NB4 (cell line): ENCODE data around the gene USP28.

ENCODE experiments used
- DNase-seq: peaks from one replicate; pipeline ENCODE4 v3.0.0; 2010; ENCODE audit warnings: low read depth
- H3K4me3 ChIP-seq: one replicate; pipeline ENCODE4 v1.5.1; 2011; ENCODE audit warnings: mild to moderate bottlenecking, low read depth, low read length, moderate library complexity
- MYC ChIP-seq: IDR thresholded peaks from 2 replicates; pipeline ENCODE4 v1.6.1; 2011; ENCODE audit warnings: low read depth, low read length
- POLR2A ChIP-seq: IDR thresholded peaks from 2 replicates; pipeline ENCODE4 v1.6.1; 2011; ENCODE audit warnings: mild to moderate bottlenecking; ENCODE audit not compliant: insufficient read length; ENCODE audit errors: extremely low read depth
- TF ChIP-seq, protein P1 (sequence below): IDR thresholded peaks from 2 replicates; pipeline ENCODE4 v1.6.1; 2011; ENCODE audit warnings: low read depth, low read length
- TF ChIP-seq, protein P2 (sequence below): IDR thresholded peaks from one replicate; pipeline ENCODE4 v1.5.1; 2012; ENCODE audit warnings: low read depth, low read length

Gene USP28

DNA sequence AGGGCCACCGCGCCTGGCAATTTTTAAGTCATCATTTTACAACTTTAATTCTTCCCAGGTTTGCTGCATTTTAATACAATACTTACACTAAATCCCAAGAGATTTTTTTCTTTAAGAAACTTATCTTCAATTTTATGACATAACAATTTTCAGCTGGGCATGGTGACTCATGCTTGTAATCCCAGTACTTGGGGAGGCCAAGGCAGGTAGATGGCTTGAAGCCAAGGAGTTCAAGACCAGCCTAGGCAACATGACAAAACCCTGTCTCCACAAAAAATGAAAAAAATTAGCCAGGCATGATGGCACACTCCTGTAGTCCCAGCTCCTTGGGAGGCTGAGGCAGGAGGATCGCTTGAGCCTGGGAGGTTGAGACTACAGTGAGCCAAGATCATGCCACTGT, 56.9 kb downstream of the USP28 start:
- TF ChIP-seq MYC (no peak), POLR2A (no peak)
- TF ChIP-seq, protein P1, sequence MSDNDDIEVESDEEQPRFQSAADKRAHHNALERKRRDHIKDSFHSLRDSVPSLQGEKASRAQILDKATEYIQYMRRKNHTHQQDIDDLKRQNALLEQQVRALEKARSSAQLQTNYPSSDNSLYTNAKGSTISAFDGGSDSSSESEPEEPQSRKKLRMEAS = no peak
- TF ChIP-seq, protein P2, sequence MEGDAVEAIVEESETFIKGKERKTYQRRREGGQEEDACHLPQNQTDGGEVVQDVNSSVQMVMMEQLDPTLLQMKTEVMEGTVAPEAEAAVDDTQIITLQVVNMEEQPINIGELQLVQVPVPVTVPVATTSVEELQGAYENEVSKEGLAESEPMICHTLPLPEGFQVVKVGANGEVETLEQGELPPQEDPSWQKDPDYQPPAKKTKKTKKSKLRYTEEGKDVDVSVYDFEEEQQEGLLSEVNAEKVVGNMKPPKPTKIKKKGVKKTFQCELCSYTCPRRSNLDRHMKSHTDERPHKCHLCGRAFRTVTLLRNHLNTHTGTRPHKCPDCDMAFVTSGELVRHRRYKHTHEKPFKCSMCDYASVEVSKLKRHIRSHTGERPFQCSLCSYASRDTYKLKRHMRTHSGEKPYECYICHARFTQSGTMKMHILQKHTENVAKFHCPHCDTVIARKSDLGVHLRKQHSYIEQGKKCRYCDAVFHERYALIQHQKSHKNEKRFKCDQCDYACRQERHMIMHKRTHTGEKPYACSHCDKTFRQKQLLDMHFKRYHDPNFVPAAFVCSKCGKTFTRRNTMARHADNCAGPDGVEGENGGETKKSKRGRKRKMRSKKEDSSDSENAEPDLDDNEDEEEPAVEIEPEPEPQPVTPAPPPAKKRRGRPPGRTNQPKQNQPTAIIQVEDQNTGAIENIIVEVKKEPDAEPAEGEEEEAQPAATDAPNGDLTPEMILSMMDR = no peak
- no peak overlapping the region for H3K4me3 ChIP-seq
- no peak for DNase-seq

DNA sequence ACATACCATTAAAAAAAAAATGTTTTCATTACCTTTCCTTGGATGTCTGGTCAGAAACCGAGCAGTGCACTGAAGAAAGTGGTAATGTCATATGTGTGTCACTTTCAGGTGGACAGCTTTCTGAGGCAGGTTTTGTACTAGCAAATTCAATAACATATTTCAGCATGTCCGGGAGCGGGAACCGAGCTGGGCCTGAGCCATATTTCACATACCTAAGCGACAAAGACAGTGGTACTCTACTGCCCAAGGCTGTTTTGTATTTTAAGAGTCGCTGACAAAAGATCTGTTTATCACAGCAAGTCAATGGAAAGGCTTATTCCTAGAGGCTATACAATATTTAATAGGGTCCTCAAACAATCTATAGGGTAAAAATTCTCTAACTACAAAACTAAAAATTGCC, 57.7 kb downstream of the USP28 start:
- H3K4me3 ChIP-seq = no peak overlapping the region
- no peak for DNase-seq
- TF ChIP-seq, protein P1 = no peak
- TF ChIP-seq, protein P2 = no peak
- TF ChIP-seq MYC (no peak), POLR2A (no peak)

DNA sequence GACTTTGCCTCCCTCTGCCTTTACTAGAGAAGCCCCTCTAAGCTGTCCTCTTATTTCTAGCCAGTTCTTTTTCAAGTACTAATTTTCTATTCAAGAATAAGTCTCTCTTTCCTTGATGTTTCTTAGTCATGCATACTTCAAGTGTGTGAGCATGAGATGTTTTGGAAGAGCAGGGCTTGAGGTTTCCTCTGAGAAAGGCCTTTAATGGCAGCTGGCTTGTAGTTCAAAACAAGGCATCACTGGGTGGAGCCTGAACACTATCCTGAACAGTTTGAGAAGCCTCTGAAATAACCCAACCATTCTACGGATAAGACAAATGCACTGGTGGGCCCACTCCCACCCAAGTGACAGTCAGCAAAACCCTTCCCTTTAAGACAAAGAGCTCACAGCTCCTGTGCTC, 58.2 kb downstream of the USP28 start:
- no peak for DNase-seq
- no peak overlapping the region for H3K4me3 ChIP-seq
- TF ChIP-seq, protein P1 = no peak
- TF ChIP-seq MYC (no peak), POLR2A (no peak)
- TF ChIP-seq, protein P2 = no peak

DNA sequence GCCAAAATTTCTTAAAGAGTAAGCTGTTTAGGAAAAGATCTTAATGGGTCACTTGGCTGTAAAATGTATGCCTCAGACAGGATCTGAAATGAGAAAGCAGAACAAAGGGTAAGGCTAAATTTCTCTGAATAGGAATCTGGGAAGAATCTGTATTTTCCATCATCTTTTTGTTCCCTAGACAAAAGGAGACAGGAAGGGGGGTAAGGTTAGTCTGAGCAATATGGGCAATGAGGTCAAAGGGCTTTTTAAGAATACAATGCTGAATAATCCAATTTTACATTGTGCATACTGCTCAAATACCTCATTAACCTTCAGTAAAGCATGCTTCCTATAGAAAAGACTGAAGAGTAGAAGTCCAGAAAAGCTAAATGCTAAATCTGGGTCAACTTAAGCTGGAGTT, 61.2 kb downstream of the USP28 start:
- TF ChIP-seq, protein P1 = no peak
- TF ChIP-seq MYC = no peak
- no peak for TF ChIP-seq POLR2A
- TF ChIP-seq, protein P2 = no peak
- DNase-seq = no peak

DNA sequence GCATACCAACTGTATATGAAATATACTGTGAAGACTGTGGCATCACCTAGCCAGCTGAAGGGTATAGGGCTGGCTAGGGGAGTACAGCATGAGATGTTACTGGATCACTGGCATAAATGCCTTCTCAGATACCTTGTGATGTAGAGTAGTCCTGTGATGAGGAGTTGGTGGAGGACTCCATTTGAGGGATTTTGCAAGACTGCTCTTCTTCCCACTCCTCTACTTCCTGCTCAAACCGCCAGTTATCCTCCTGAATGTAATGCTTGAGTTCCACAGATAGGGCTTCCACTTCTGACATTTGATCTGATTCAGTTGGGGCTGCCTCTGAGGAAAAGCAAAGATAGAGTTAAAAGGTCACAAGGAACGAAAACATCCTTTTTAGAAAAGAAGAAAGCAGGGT, 66.4 kb downstream of the USP28 start:
- no peak for DNase-seq
- TF ChIP-seq, protein P2 = no peak
- TF ChIP-seq POLR2A = no peak
- no peak for TF ChIP-seq MYC
- TF ChIP-seq, protein P1 = no peak
- no peak overlapping the region for H3K4me3 ChIP-seq

More for the DNA sequence above, 61.2 kb downstream of the USP28 start:
- no peak overlapping the region for H3K4me3 ChIP-seq
